ENCODE data around the gene FRMD4A.

GRCh38 chr10:13654118-13654830 lies 676.5 kb downstream of the FRMD4A start:
- TF ChIP-seq POLR2AphosphoS5 (IDR thresholded peaks at IDR 0.05; ENCODE audit: low read depth, low read length) (no peak), POLR2A (IDR thresholded peaks at IDR 0.05; ENCODE audit: low read depth, low read length) (no peak), TAF1 (IDR thresholded peaks at IDR 0.05; ENCODE audit: borderline replicate concordance, low read depth, low read length) (no peak)

All from GM12892 (cell line).